GM12892 (cell line): ENCODE data around the gene CSTF3.
"Not testable (repeated sequence)": the region's sequence is repeated elsewhere in the genome, so short reads cannot be mapped to it uniquely, and the experiment has no call there.

ENCODE experiments used
- DNase-seq: peaks from one replicate; pipeline ENCODE4 v3.0.0; 2011; ENCODE audit not compliant: insufficient read length
- FAIRE-seq: peaks from 2 replicates; lab custom pipeline; 2011; peaks lifted over from hg19 to GRCh38; lab: Jason Lieb, UNC
- POLR2A ChIP-seq: IDR thresholded peaks from 2 replicates; pipeline ENCODE4 v1.6.1; 2011; ENCODE audit warnings: low read depth, low read length, control low read depth
- POLR2AphosphoS5 ChIP-seq: IDR thresholded peaks from 2 replicates; pipeline ENCODE4 v1.6.1; 2011; ENCODE audit warnings: low read depth, low read length, control low read depth
- TAF1 ChIP-seq: IDR thresholded peaks from 2 replicates; pipeline ENCODE4 v1.6.1; 2011; ENCODE audit warnings: low read depth, mild to moderate bottlenecking, control low read depth, low read length, borderline replicate concordance

Gene CSTF3

DNA sequence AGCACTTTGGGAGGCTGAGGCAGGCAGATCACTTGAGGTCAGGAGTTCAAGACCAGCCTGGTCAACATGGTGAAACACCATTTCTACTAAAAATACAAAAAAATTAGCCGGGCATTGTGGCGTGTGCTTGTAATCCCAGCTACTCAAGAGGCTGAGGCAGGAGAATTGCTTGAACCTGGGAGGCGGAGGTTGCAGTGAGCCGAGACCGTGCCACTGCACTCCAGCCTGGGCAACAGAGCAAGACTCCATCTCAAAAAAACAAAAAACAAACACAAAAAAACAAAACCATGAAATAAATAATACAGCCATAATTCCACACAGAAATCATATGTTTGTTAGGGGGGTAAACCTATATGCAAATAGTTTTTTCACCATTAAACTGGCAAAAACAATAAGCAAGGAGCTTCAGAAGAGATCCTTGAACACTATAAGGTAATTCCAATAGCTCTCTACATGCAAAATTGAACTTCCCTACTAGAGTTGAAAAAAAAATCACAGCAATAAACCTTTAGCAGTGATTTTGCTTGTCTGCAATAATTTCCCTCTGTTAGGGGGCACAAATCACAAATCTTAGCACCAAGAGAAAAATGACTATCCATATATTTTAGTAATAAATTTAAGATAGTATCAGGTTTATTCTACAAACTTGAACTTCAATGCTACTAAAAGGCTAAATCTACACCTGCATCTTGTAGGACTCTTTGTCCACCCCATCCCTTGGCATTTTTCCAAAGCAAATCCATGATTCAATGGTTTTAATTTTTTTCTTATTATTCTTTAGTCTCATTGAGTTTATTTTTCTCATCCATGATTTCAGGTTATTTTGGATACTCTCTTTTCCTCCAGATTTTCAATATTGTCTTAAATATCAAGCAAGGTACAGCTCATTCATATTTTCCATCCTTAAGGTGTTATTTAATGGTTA is 3.9 kb downstream of the CSTF3 start:
- FAIRE-seq, result no peak

DNA sequence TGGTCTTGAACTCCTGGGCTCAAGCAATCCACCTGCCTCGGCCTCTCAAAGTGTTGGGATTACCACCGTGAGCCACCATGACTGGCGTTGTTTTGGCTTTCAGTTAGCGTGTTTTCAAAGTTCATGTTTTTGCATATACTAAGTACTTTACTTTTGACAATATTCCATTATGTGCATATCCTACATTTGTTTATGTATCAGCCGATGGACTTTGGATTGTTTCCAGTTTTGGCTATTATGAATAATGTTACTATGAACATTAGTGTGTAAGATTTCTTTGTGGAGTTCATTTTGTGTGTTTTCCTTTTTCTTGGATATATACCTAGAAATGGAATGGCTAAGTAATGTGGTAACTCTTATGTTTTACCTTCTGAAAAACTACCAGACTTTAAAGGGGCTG is 9.9 kb downstream of the CSTF3 start:
- FAIRE-seq, result no peak
- TF ChIP-seq TAF1 (no peak), POLR2AphosphoS5 (no peak), POLR2A (no peak)
- DNase-seq, result no peak

More for the DNA sequence above, 3.9 kb downstream of the CSTF3 start:
- no peak for DNase-seq
- TF ChIP-seq POLR2AphosphoS5 (no peak), TAF1 (no peak)

DNA sequence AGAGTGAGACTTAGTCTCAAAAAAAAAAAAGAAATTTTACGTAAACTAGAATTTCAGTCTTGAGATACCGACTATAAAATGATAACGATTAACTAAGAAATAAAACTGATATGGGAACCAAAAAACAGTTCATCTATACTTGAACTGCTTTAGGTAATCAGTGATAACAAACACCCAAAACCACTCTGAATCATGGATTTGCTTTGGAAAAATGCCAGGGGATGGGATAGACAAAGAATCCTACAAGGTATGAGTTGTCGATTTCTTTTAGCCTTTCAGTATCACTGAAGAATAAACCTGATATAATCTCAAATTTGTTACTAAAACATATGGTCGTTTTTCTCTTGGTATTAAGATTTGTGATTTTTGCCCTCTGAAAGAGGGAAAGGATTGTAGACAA is 13.7 kb downstream of the CSTF3 start:
- DNase-seq (no peak), FAIRE-seq (no peak)
- TF ChIP-seq POLR2A (no peak), TAF1 (no peak), POLR2AphosphoS5 (no peak)

DNA sequence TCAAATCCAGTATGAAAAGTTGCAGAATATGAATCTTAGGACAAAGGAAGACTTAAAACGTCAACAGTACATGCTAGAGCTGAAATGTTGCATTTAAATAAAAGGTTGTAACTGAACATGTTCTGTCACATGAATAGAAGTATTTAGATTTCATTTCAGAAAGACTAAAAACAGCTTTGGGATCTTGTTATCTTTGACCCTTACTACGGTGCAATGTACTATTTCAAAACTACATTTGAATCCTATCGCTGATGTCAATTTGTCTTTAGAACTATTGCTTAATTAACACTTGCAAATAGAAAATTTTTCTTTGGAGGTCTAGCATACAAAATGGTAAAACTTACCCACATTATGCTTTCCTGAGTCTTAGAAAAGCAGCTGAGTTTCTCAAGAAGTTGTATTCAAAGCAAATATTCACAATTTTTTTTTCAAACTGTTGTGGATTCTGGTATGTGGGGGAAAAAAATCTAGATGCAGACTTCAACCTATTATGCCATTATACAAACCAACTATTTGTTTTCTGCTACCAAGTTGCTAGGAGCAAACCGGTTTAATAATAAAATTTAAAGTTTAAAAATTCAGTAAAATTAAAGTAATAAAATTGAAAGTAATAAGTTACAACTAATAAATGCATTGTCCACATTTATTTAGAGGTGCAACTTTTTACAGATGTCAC is 25.4 kb downstream of the CSTF3 start:
- no peak for DNase-seq
- peak; percentile 69 for FAIRE-seq
- TF ChIP-seq POLR2A (no peak), POLR2AphosphoS5 (no peak), TAF1 (no peak)

DNA sequence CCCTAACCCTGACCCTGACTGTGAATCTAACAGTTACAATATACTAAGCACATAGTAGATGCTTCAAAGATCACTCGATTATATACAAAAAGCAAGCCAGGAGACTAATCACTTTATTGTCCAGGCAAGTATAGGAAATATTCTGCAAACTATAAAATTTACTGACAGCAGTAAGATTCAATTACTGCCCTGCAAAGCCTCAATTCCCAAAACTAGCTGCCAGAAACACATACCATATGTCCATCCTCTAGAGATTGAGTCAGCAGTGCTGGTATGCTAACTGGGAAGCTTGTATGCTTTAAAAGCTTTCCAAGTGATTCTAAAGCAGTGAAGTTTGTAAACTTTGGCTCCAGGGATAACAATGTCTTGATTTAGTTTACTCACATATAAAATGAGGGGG is 26.1 kb downstream of the CSTF3 start:
- TF ChIP-seq POLR2A, result no peak
- no peak for TF ChIP-seq TAF1
- TF ChIP-seq POLR2AphosphoS5, result no peak
- DNase-seq (no peak), FAIRE-seq (no peak)

DNA sequence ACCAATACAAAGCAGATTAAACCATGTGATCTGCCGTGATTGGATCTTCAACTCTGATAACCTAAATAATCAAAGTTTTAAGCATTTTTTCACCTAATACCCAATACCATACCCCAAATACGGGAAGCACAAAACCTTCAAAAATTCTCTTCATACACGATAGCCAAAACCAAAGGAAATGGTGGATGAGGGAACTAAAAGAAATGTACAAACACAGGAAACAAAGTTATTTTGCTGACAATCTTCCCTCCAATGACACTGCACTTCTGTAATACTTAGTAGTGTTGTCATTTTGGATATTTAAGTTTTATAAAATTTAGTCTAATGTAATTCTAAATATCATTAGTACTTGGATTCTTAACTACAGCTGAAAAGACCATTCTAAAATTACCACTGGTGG is 27.0 kb downstream of the CSTF3 start:
- TF ChIP-seq POLR2A (no peak), TAF1 (no peak), POLR2AphosphoS5 (no peak)
- FAIRE-seq (peak; percentile 24), DNase-seq (no peak)

DNA sequence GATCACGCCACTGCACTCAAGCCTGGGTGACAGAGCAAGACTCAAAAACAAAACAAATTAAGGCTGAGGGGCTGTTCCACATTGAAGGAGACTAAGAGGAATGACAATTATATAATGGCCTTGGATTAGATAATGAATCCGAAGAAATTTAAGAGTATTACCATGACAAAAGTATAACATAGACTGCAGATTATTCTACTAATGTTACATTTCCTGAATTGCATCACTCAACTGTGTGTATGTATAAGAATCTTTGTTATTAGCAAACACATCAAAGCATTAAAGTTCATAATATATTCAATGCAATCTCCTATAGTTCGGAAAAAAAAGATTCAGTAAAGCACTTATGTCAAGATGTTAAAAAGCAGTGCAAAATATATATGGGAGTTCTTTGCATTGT is 27.5 kb downstream of the CSTF3 start:
- no peak for TF ChIP-seq POLR2AphosphoS5
- no peak for TF ChIP-seq TAF1
- no peak for TF ChIP-seq POLR2A
- DNase-seq (no peak), FAIRE-seq (no peak)

DNA sequence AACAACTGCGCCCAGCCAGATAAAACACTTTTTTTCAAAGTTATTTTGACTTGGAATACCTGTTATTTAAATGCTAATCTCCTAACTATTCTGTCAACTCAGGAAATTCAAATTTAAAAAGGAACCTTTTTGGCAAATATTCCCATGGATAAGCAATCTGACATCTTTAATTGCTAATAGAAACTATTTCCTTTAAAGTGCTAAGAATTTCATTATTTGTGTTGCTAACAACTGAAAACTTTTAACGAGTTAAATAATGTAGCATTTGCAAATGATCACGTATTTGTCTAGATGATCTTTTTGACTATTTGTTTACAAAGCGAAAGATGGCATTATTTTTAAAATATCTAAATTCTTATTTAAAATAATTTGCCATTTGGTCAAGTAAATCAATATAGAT is 28.8 kb downstream of the CSTF3 start:
- TF ChIP-seq TAF1 (no peak), POLR2AphosphoS5 (no peak), POLR2A (no peak)
- peak; percentile 9 for FAIRE-seq
- no peak for DNase-seq

DNA sequence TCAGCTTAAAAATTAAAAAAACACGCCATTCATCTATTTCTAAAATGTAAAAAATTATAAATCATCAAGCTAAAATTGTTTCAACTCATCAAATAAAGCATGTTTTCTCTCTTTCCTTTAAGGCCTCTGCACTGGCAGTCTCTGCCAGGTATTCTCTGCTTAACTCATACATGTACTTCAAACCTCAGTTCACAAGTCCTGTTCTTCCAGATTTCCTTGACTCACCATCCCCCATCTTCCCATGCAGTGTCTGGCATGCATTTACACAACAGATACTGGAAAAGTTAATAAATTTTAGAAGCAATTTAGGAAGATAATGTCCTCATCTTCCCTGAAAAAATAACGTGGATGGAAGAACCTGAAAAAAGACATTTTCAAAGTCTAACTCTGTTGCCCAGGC is 32.5 kb downstream of the CSTF3 start:
- no peak for TF ChIP-seq POLR2AphosphoS5
- no peak for TF ChIP-seq TAF1
- no peak for TF ChIP-seq POLR2A
- peak; percentile 71 for FAIRE-seq
- no peak for DNase-seq

DNA sequence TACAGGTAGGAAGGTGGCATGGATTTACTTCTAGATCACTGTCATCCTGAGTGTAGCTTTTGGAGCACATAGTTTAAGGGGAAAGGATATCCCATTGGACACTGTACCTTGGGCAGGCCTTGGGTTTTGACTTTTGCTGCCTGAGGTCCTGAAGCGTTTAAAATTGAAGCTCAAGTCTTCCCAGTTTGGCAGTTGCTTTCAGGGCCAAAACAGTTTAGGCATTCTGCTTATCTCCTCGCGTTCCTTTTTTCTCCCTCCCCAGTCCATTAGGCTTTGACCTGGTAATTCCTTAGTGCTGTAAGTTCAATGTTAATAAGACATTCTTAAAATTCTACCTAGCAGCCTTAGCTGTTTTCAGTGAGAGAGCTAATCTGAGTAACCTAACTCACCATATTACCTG is 35.7 kb downstream of the CSTF3 start:
- TF ChIP-seq POLR2A, result no peak
- TF ChIP-seq TAF1, result no peak
- no peak for TF ChIP-seq POLR2AphosphoS5
- DNase-seq, result no peak
- FAIRE-seq, result no peak

DNA sequence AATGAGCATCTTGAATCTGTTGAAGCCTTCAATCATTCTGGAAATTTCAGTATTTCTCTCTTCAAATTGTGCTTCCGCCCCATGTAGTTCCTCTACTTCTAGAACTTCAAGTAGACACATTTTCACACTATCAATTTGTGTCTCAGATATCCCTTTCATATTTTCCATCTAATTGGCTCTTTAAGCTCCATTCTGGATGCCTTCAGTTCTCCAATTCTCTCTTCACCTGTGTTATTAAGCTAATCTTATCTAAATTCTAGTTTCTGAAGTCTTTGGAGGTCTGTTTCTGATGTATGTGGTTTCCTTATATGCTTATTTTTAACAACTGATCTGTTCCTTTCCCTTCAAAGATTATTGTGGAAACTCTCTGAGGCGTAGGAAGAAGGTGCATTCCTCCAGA is 36.3 kb downstream of the CSTF3 start:
- TF ChIP-seq TAF1, result no peak
- no peak for TF ChIP-seq POLR2A
- no peak for TF ChIP-seq POLR2AphosphoS5
- DNase-seq (no peak), FAIRE-seq (no peak)

DNA sequence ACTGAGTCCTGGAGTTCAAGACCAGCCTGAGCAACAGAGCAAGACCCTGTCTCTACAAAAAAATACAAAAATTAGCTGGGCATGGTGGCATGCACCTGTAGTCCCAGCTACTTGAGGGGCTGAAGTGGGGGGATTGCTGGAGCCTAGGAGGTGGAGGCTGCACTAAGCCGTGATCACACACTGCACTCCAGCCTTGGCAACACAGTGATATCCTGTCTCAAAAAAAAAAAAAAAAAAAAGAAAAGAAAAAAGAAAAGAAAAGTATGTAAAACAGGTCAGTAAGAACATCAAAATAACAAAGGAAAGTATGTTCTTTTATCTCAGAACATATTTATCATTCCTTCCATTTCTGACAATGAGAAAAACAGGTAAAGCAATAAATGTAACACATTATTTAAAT is 38.6 kb downstream of the CSTF3 start:
- FAIRE-seq, DNase-seq: not testable (repeated sequence)

DNA sequence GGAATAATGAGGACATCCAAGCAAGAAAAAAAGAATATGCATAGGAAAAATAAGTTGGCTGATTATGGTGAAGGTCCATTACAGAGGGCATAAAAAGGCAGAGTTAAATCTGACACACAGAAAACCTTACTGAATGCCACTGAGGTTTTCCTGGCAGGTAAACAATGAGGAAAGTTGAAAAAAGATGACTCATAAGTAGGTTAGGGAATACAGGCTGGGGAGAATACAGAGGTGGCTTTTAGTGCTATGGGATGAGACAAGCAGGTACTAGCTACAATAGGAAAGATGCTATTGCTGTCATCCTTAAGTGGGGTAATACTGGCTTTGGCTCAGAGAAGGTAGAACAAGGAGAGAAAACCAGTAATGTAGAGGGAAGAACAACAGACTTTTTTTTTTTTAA is 44.7 kb downstream of the CSTF3 start:
- FAIRE-seq (peak; percentile 56), DNase-seq (no peak)
- TF ChIP-seq POLR2A (no peak), POLR2AphosphoS5 (no peak)
